NCI-H774 (cell line): ENCODE data around the gene CCDC3.
"Not testable (repeated sequence)": the region's sequence is repeated elsewhere in the genome, so short reads cannot be mapped to it uniquely, and the experiment has no call there.

Experiments used
- DNase-seq: peaks from one replicate; lab custom pipeline; 2025; lab: John Stamatoyannopoulos, UW

The CCDC3 gene

DNA sequence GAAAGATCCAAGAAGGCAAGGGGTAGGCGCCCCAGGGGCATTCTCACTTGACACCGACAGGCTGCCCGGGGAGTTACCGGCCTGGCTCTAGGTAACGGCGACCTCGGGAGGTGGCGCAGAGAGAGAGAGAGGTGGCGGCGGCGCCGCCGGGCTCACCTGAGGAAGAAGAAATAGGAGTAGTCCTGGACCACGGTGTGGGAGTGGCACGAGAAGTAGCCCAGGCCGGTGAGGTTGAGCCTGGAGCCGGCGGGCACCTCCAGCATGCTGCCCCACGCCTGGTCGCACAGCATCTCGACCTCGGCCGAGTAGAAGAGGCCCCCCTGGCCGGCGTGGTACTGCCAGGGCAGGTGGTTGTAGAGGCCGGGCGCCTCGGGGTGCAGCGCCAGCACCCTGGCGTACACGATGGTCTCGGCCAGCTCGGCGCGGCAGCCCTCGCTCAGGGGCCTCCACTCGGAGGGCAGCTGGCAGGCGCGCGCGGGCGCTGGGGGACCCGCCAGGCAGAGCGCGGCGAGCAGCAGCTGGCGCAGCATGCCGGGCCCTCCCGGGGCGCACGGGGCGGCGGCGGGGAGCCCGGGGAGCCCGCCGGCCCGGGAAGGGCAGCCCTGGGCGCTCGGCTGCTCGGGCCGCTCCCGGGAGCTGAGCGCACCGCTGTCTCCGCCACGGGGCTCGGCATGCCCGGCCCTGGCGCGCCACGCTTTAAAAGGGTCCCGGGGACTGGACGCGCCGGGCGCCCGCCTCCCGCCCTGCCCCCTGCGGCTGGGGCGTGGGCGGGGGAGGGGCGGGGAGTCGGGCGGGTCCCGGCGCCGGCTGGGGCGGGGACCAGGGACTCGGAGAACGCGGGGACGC lies at the start of gene CCDC3:
Gene CCDC3, minus strand, starts transcription at position 673 of the 846 bp plus-strand sequence. Its CDS starts 143 bp downstream, at position 530.
- peak; percentile 42 for DNase-seq

DNA sequence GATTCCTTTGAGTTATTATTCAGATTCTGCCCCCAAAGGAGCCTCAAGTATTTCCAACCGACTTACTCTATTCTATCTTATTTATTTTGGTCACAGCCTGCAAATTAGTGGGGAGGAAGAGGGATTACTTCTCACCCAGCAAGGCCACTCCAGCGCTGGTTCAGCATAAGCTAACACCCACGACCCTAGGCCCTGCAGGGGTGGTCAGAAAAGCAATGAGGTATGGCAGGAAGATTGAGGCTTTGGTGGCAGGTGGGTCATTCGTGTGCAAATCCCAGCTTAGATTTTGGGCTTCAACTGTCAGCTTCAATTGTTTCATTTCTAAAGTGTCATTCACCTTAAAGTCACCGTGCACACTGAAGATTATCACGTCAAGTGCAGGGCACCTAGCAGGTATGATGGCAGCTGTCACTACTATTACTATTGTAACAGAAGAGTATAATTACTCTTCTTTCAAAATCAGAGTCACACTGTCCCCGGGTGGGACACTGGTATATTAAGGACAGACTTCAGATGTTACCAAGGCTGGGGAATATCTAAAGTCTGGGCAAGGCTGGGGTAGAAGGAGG lies 49.7 kb upstream of the CCDC3 start:
- DNase-seq, result no peak

GRCh38 chr10:13049774-13050420 lies 48.4 kb upstream of the CCDC3 start:
- no peak for DNase-seq

- no peak for DNase-seq
Measured at GRCh38 chr10:13048762-13049161, 47.2 kb upstream of the CCDC3 start.

DNA sequence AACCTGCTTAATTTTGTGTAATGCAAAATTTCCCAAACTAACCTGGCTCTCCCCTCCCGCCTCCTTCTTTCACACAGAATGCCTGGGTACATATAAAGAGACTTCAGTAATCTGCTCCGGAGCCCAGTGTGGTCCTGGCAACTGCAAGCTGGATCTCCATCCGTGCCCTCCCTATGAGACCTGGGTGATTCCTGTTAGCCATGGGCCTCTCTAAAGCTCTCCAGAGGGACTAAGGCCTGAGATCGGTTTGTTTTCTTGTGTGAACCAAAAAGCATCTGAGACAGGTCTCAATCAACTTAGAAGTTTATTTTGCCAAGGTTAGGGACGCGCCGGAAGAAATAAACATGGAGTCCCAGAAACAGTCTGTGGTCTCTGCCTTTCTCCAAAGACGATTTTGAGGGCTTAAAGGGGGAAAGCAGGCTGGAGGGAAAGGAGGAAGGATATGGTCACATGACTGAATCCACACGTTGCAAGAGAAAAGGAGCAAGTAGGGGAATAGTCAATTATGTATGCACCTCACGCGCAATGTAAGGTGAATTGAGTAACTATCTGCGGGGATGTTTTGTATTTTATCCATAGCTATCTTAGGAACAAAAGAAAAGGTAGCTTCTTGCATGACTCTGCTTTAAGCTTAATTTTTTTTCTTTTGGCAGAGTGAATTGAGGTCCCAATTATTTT lies 46.2 kb upstream of the CCDC3 start:
- no peak for DNase-seq

DNA sequence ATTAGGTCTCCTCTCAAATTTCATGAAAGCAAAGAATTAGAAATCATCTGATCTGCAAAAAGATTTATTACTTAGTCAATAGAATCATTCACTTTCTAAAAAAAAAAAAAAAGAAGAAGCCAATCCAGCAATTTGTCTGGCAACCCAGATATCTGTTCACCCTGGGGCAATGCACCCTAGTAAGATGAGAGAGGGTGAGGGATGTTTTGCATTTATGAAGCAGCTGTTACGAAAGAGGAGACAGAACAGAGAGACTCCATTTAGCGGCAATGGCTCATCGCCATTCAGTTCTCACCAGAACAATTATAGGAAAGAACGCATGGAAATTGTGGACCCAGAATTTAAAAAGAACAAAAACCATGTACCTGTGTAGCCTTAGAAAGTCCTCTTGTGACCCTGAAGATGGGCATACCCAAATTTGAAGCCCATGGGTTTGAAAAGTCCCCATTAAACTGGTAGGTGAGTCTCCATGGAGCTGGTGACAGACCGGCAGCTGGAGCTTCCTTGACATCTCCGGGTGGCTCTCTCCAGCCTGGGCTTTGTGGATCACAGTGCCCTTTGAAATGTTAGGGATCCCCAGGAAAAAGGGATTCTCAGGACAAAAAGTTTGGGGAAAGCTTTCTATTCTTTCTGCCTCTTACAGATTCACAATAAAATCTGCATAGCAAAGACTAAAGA lies 45.5 kb upstream of the CCDC3 start:
- no peak for DNase-seq

DNA sequence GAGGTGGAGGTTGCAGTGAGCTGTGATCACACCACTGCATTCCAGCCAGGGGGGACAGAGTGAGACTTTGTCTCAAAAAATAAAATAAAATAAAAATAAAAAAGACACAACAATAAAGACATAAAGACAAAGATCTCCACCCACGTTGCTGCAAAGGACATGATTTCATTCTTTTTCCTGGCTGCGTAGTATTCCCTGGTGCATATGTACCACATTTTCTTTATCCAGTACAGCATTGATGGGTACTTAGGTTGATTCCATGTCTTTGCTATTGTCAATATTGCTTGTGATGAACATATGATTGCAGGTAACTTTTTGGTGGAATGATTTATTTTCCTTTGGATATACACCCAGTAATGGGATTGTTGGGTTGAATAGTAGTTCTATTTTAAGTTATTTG lies 42.0 kb upstream of the CCDC3 start:
- DNase-seq, result no peak

DNA sequence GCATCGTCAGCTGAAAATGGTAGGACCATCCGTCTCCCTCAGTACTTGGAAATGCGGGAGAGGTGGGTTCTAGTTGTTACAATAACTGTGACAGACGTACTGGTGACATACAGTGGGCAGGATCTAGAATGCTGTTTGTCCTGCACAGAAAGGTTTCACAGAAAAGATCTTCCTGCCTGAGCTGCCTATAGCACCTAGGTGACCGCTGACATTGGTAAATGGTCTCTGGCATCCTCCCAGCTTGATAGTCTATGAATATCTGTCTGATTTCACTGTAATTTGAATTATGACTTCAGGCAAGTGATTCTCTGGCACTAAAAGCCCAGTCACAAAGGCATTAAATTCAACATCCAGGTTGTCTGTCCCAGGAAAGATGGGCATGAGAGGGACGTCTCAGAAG lies 38.2 kb upstream of the CCDC3 start:
- no peak for DNase-seq

DNA sequence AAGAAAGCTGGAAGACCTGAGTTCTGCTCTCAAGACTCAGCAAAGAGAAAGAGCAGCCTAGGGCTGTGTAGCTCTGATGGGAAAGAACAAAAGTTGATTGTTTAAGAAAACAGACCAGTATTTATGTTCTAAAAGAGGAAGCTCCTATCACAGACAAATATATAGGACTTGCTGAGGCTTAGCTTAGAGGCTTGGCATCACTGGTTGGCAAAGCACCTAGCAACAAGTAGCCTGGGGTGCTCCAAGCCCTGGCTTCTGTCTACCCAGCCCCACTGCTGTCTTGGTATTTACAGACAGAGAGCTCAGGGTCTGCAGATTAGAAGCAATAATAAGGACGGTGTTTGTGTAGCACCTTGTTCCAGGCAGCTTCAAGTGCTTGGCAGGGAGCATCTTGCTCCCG lies 36.9 kb upstream of the CCDC3 start:
- no peak for DNase-seq

- no peak for DNase-seq
Measured at GRCh38 chr10:13037832-13038231, 36.3 kb upstream of the CCDC3 start.

DNA sequence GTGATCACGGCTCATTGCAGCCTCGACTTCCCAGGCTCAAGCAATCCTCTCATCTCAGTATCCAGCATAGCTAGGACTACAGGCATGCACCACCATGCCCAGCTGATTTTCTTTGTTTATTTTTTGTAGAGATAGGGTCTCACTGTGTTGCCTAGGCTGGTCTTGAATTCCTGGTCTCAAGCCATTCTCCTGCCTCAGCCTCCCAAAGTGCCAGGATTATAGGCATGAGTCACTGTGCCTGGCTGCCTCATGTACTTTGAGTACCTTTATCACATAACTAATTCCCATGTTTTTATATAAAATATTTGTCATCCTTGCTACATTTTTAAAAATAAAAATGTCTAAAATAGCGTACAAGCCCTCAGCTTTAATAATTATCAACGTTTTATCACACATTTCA lies 35.3 kb upstream of the CCDC3 start:
- DNase-seq, result no peak

- DNase-seq, result not testable (repeated sequence)
Measured at GRCh38 chr10:13035731-13036130, 34.2 kb upstream of the CCDC3 start.

GRCh38 chr10:13026873-13027272 lies 25.4 kb upstream of the CCDC3 start:
- no peak for DNase-seq

GRCh38 chr10:13023754-13024153 lies 22.2 kb upstream of the CCDC3 start:
- no peak for DNase-seq

DNA sequence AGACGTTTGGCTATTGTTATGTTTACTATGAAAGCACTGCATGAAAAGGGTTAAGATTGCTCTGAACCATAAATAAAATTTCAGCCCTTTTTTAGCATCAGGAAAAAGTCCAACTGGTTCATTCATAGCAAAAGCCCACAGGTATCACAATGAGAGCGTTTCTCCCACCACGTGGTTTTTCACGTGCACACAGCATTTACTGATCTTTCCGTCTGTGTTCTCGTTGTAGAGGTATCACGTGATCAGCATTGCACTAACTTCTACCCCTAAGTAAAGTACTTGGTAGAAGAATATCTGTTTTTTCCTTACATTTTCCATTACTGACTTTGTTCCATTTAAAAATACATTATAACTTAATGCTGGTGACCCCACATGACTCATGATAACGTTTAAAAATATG lies 17.8 kb upstream of the CCDC3 start:
- DNase-seq, result no peak

DNA sequence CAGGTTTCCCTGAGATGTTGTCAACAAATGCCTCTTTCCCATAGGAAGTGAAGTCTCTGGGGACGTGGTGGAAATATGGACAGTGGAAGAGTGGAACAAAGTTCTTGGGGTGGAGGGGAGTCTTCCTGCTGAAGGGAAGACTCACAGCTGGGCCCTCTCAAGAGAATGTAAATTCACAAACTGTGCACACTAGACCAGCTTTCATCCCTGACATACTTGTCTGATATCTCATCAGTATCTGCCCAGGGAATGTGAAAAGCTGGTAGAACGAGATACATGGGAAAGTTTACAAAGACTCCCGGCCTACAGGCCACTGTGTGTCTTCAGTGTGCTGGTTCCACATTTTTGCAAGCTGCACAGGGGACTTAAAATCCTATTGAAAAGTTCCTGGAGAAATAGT lies 16.7 kb upstream of the CCDC3 start:
- DNase-seq, result no peak

DNA sequence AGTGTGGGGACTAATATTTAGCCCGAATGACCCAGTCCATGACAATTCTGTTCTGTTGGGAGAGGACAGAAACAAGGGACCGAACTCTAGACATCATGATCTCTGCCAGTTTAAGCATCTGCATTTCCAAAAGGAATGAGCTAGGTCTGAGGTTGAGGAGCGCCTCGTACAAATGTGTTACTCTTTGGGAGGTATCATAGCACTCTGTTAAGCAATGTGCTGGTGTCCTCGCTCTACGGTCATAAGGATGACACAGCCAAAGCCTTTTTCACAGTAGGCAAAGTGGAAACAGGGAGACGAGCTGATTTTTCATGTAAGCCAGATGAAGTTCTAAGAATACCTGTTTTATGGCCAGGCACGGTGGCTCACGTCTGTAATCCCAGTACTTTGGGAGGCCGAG lies 15.4 kb upstream of the CCDC3 start:
- no peak for DNase-seq

DNA sequence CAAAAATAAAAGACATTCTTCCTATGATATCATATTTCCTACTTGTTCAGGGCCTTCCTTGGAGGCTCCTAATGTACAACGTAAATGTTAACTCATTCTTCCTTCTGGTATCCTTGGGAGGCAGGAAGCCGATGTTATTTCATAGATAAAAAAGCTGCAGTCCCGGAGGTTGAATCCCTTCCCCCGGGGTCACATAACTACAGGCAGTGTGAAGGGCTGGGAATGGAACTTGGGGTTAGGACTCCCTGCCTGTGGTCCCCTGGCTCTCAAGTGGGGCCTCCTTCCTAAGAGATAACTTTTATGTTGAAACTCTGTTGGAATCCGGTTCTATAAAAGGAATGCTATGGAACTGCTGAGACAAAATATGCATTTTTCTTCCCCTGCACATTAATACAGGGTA lies 14.9 kb upstream of the CCDC3 start:
- DNase-seq, result no peak

- DNase-seq, result no peak
Measured at GRCh38 chr10:13006037-13006436, 4.5 kb upstream of the CCDC3 start.

DNA sequence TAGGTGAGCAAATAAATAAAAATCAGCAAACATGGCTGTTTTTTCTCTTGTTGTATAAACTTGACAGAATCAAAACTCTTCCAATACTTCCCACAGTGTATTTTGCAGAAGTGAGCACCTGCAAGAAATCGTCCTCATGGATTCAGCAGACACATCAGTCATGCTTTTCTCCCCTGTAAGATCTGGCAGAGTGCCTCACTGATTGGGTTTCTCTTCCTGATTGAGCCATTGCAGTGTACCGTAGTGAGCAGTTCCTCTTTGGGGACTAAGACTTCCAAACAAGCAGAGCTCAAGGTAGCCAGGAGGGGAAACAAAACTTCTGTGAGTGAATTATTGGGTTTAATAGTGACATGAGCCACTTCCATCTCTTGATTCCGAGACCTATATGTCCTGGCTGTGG lies 2.2 kb upstream of the CCDC3 start:
- DNase-seq, result no peak

DNA sequence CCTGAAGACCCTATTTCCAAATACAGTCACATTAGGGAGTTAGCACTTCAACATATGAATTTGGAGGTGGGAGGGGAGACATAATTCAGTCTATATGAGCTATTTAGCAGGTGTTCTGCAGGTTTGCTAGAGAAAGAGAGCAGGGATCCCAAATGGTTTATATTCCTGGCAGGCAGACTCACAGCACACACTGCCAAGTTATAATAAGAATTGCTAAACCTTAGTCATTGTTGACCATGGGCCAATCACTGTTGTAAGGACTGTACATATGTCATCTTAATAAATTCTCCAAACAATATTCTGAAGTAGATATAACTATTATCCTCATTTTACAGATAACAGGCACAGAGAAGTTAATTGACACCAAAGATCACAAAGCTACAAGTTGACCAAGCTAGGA lies 1.5 kb upstream of the CCDC3 start:
- no peak for DNase-seq

DNA sequence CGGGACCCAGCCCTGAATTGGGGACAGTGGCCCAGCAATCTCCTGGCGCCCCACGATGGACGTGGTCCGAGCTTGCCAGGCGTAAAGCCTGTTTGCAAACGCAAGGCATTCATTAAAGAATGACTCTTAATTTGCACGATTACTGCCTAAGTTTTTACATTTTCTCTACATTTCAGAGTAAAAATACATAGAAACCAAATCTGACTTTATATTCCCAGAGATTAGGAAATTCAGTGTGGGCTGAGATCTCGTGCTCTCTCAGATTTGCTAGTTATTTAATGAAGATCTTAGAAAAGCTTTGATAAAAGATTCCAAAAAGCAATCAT lies 337 bp upstream of the CCDC3 start:
- no peak for DNase-seq
